Endothelial cell of umbilical vein (primary cell): Measurements from ENCODE around the gene ASNSD1. TPM values are rescaled to one million over a fixed set of nuclear protein-coding genes. Genes with fewer than 3 reads are reported as not detected.

Source experiments
- BruUV-seq: library from RNA; stranded (reverse); fragments of 400-500 nt; replicated peaks from 2 replicates; lab custom pipeline; 2021; lab: Mats Ljungman, UMichigan
- CTCF ChIA-PET: fragments of 300-600, 350-600 bp; sonication (Branson Sonifier 250); formaldehyde crosslinking; loops from one replicate; lab custom pipeline; 2021; ENCODE audit warnings: antibody characterized with exemption, inconsistent platforms; lab: Charles Lee
- POLR2A ChIA-PET: fragments of 300-600, 350-600 bp; sonication (Branson Sonifier 250); formaldehyde crosslinking; loops from one replicate; lab custom pipeline; 2021; ENCODE audit warnings: antibody characterized with exemption, inconsistent platforms; lab: Charles Lee
- DNase-seq: peaks from one replicate; pipeline ENCODE4 v3.0.0-alpha.2; 2011; ENCODE audit warnings: low read depth, low spot score
- FAIRE-seq: peaks from 2 replicates; lab custom pipeline; 2011; peaks lifted over from hg19 to GRCh38; lab: Jason Lieb, UNC
- H2AFZ ChIP-seq: 2 replicates; pipeline ENCODE4 v1.6.0; 2012; ENCODE audit warnings: low read depth, low read length, control low read depth, inconsistent platforms
- H3K27ac ChIP-seq: 2 replicates; pipeline ENCODE4 v1.5.1; 2011; ENCODE audit warnings: low read depth, mild to moderate bottlenecking, control low read depth, low read length, moderate library complexity; ENCODE audit not compliant: insufficient read depth
- H3K27me3 ChIP-seq, 2 experiments: 2 replicates each; pipeline versions ENCODE4 v1.6.0 to v1.6.1; 2011; ENCODE audit warnings: low read length in 2 of 2, mixed read lengths in 1 of 2; ENCODE audit not compliant: control insufficient read depth in 2 of 2, insufficient read depth in 2 of 2
- H3K36me3 ChIP-seq, 2 experiments: 2 replicates in 1 of 2; 3 replicates in 1 of 2; pipeline ENCODE4 v1.5.1; 2011; ENCODE audit warnings: low read length in 2 of 2, mild to moderate bottlenecking in 1 of 2, moderate library complexity in 1 of 2; ENCODE audit not compliant: control insufficient read depth in 2 of 2, insufficient read depth in 2 of 2; ENCODE audit errors: extremely low read depth in 1 of 2
- H3K4me1 ChIP-seq: 3 replicates; pipeline ENCODE4 v1.5.1; 2011; ENCODE audit warnings: mild to moderate bottlenecking, low read length; ENCODE audit not compliant: control insufficient read depth, insufficient read depth; ENCODE audit errors: extremely low read depth
- H3K4me2 ChIP-seq: 2 replicates; pipeline ENCODE4 v1.6.1; 2011; ENCODE audit warnings: low read length, control low read depth, mixed read lengths; ENCODE audit not compliant: insufficient read depth
- H3K4me3 ChIP-seq, 3 experiments: fragments of 200-600 bp in 1 of 3; sonication (generic), shearing (Covaris generic) in 1 of 3; replicated peaks in 1 of 3; 2 replicates each; pipeline ENCODE4 v1.5.1; 2011 to 2016; ENCODE audit warnings: control low read depth in 3 of 3, low read length in 3 of 3, mild to moderate bottlenecking in 2 of 3, inconsistent platforms in 1 of 3, low read depth in 1 of 3, moderate library complexity in 1 of 3; ENCODE audit not compliant: insufficient read depth in 1 of 3
- H3K79me2 ChIP-seq: 2 replicates; pipeline ENCODE4 v1.6.0; 2012; ENCODE audit warnings: low read length, inconsistent platforms; ENCODE audit not compliant: control insufficient read depth, insufficient read depth
- H3K9ac ChIP-seq: replicated peaks from 2 replicates; pipeline ENCODE3; 2011; ENCODE audit warnings: low read length, control low read depth; ENCODE audit not compliant: insufficient read depth; ENCODE audit errors: extremely low read depth
- H3K9me1 ChIP-seq: replicated peaks from 3 replicates; pipeline ENCODE4 v1.6.0; 2011; ENCODE audit warnings: mild to moderate bottlenecking, low read length; ENCODE audit not compliant: control insufficient read depth, insufficient read depth; ENCODE audit errors: extremely low read depth
- H3K9me3 ChIP-seq: replicated peaks from 2 replicates; pipeline ENCODE4 v1.5.1; 2012; ENCODE audit warnings: low read length, inconsistent platforms; ENCODE audit not compliant: control insufficient read depth, insufficient read depth
- H4K20me1 ChIP-seq: replicated peaks from 2 replicates; pipeline ENCODE3; 2011; ENCODE audit warnings: mild to moderate bottlenecking, low read length; ENCODE audit not compliant: control insufficient read depth, insufficient read depth; ENCODE audit errors: extremely low read depth
- CTCF ChIP-seq, 2 donors: IDR thresholded peaks; 1 replicate in 1 of 2; 2 replicates in 1 of 2; pipeline ENCODE4 v1.5.1; 2011; ENCODE audit warnings: low read length in 2 of 2, mild to moderate bottlenecking in 2 of 2, moderate library complexity in 2 of 2, control low read depth in 1 of 2, inconsistent platforms in 1 of 2, low read depth in 1 of 2; ENCODE audit not compliant: insufficient read depth in 1 of 2; ENCODE audit errors: extremely low read depth in 1 of 2
- EZH2 ChIP-seq: IDR thresholded peaks from 2 replicates; pipeline ENCODE4 v1.6.1; 2012; ENCODE audit warnings: borderline replicate concordance, low read depth, mild to moderate bottlenecking, moderate library complexity, low read length, inconsistent platforms; ENCODE audit not compliant: severe bottlenecking
- FOS ChIP-seq: IDR thresholded peaks from 2 replicates; pipeline ENCODE4 v1.6.1; 2011; ENCODE audit warnings: mild to moderate bottlenecking, low read length, moderate library complexity, borderline replicate concordance; ENCODE audit not compliant: insufficient read depth
- GATA2 ChIP-seq: IDR thresholded peaks from 2 replicates; pipeline ENCODE4 v1.7.0; 2011; ENCODE audit warnings: low read depth, mild to moderate bottlenecking, moderate library complexity, mixed read lengths, low read length; ENCODE audit not compliant: insufficient read length, insufficient read depth
- JUN ChIP-seq: IDR thresholded peaks from 2 replicates; pipeline ENCODE4 v1.6.1; 2011; ENCODE audit warnings: borderline replicate concordance, low read depth; ENCODE audit not compliant: insufficient read length, insufficient read depth
- MAX ChIP-seq: IDR thresholded peaks from 2 replicates; pipeline ENCODE4 v1.6.1; 2011; ENCODE audit not compliant: insufficient read depth, insufficient read length
- MYC ChIP-seq: IDR thresholded peaks from one replicate; pipeline ENCODE4 v1.6.1; 2011; ENCODE audit warnings: mild to moderate bottlenecking, low read depth, low read length
- POLR2A ChIP-seq: IDR thresholded peaks from 2 replicates; pipeline ENCODE4 v1.6.1; 2012; ENCODE audit warnings: low read depth, mild to moderate bottlenecking, control low read depth, low read length
- POLR2AphosphoS5 ChIP-seq: IDR thresholded peaks from 2 replicates; pipeline ENCODE4 v1.6.1; 2012; ENCODE audit warnings: low read depth, mild to moderate bottlenecking, control low read depth, low read length, moderate library complexity; ENCODE audit not compliant: insufficient read depth
- dilution Hi-C: fragments of 300-500 bp; cut with MboI; formaldehyde crosslinking; loops from one replicate; pipeline ENCODE4 v1.15.0; 2019; ENCODE audit warnings: low sequenced_read_pairs; ENCODE audit not compliant: extremely low pct_ligation_motif_present
- intact Hi-C: fragments of 100-400 bp; cut with micrococcal nuclease; formaldehyde crosslinking; loops from one replicate; pipeline ENCODE4 v1.10.0; 2022
- polyA plus RNA-seq, 4 experiments: library from polyadenylated mRNA; depleted of rRNA in 3 of 4; stranded (reverse) in 3 of 4; unstranded in 1 of 4; fragments of >200 nt; gene quantifications; 2 replicates each; pipeline versions ENCODE4 v1.2.1 to v1.2.3, GENCODE V29; 2011 to 2012; ENCODE audit warnings: missing spikeins in 1 of 4
- total RNA-seq: library from RNA; stranded (reverse); gene quantifications from 2 replicates; pipeline ENCODE4 v1.2.3, GENCODE V29; 2021

The ASNSD1 gene
- total and polyA plus RNA-seq, 2 donors (not counting 3 experiments of a cell fraction or from before 2014, with no cell fraction given), result 15.8 to 39.5 TPM

DNA sequence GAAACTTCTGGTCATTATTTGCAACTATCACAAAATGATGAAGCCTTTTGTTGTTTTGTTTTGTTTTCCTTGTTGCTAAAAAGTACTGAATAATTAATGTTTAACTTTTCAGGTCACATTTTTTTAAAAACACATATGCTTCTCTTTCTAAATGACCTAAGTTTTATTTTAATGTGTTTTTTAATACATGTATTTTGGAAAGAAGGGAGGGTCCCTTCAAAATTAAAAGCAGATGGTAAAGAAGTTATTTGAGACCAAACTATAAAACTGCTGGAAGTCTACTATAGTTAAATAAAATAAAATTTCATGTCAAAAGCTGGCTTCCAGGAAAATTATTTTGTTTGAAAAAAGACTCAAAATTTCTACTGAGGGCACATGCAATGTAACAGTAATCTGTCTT is 39.5 kb upstream of the ASNSD1 start:
- intact Hi-C loops (no loop called here), dilution Hi-C loops (no loop called here)
- POLR2A ChIA-PET, result no interaction called here
- no peaks in the 10 kb centered on the region for H3K9me1 ChIP-seq
- no TSS peak for BruUV-seq
- H3K4me2 ChIP-seq, result no peak overlapping the region
- no peaks in the 10 kb centered on the region for H3K27me3 ChIP-seq
- FAIRE-seq, result no peak
- no peaks in the 10 kb centered on the region for H3K4me1 ChIP-seq
- H3K9ac ChIP-seq, result no peak overlapping the region
- no peaks in the 10 kb centered on the region for H3K36me3 ChIP-seq
- no peak overlapping the region for H3K27ac ChIP-seq
- no peaks in the 10 kb centered on the region for H3K79me2 ChIP-seq
- no peak for TF ChIP-seq EZH2
- no peak for TF ChIP-seq POLR2AphosphoS5
- no peak for TF ChIP-seq MYC
- TF ChIP-seq CTCF (IDR thresholded peaks at IDR 0.05; ENCODE audit: extremely low read depth in 1 of 2, insufficient read depth in 1 of 2, low read depth in 1 of 2, low read length in 2 of 2), result no peak
- TF ChIP-seq POLR2A, result no peak
- TF ChIP-seq FOS, result no peak
- TF ChIP-seq GATA2, result no peak
- TF ChIP-seq MAX, result no peak
- no peak for TF ChIP-seq JUN
- DNase-seq, result no peak
- H2AFZ ChIP-seq, result no peak overlapping the region
- no peaks in the 10 kb centered on the region for H4K20me1 ChIP-seq
- H3K4me3 ChIP-seq, result no peak overlapping the region
- H3K9me3 ChIP-seq, result no peaks in the 10 kb centered on the region
- CTCF ChIA-PET, result no interaction called here
